Activated T-helper 2 cell treated with anti-CD3 and anti-CD28 coated beads, Interferon-gamma antibody, Interleukin-2, Interleukin-4, amounts not matched to agents 10 μg/mL and 5 μg/mL and 100 μg/mL, durations not matched to agents 14 hours and 24 hours and 36 hours (primary cell): ENCODE data around the gene PDZD7. TPM values are rescaled to one million over a fixed set of nuclear protein-coding genes. Genes with fewer than 3 reads are reported as not detected.

Experiments
- DNase-seq: peaks from one replicate; pipeline ENCODE4 v3.0.0; 2021; ENCODE audit warnings: low spot score
- H3K27ac Mint-ChIP-seq: one replicate; pipeline ENCODE4 v1.8.0; 2021; ENCODE audit warnings: mixed read lengths
- H3K27me3 Mint-ChIP-seq: one replicate; pipeline ENCODE4 v1.8.0; 2021; ENCODE audit warnings: low read depth, mixed read lengths
- H3K36me3 Mint-ChIP-seq: one replicate; pipeline ENCODE4 v1.8.0; 2021; ENCODE audit warnings: low read depth, mixed read lengths
- H3K4me1 Mint-ChIP-seq: one replicate; pipeline ENCODE4 v1.8.0; 2021; ENCODE audit warnings: low read depth, mixed read lengths
- H3K4me3 Mint-ChIP-seq: one replicate; pipeline ENCODE4 v1.8.0; 2021; ENCODE audit warnings: low read depth, mild to moderate bottlenecking, moderate library complexity, mixed read lengths
- H3K9me3 Mint-ChIP-seq: one replicate; pipeline ENCODE4 v1.8.0; 2021; ENCODE audit warnings: mixed read lengths
- intact Hi-C: fragments of 100-400 bp; cut with micrococcal nuclease; formaldehyde crosslinking; loops from one replicate; pipeline ENCODE4 v1.15.1; 2023
- total RNA-seq: library from RNA; stranded (reverse); gene quantifications from 2 replicates; pipeline ENCODE4 v1.2.3, GENCODE V29; 2022

The PDZD7 gene
- total RNA-seq, 1 donor from 2014 or later = 0.64 TPM

- H3K27me3 Mint-ChIP-seq = no peaks in the 10 kb centered on the region
- H3K4me3 Mint-ChIP-seq = peak overlapping the region; percentile 60
- H3K27ac Mint-ChIP-seq = no peak overlapping the region
- no peak for DNase-seq
- peaks cover 2% of the 10 kb centered on the region for H3K4me1 Mint-ChIP-seq
- peaks cover 2% of the 10 kb centered on the region for H3K36me3 Mint-ChIP-seq
- intact Hi-C loops = loop anchor here (5.0 kb wide), 1 partner anchor 44 kb away; no protein-coding TSS in a partner anchor
- no peaks in the 10 kb centered on the region for H3K9me3 Mint-ChIP-seq
Measured at GRCh38 chr10:100968062-100968736, 62.7 kb downstream of the PDZD7 start.

GRCh38 chr10:100967332-100967731, 63.6 kb downstream of the PDZD7 start:
- Mint-ChIP-seq H3K27me3 (no peaks in the 10 kb centered on the region), H3K4me3 (no peak overlapping the region), H3K9me3 (no peaks in the 10 kb centered on the region), H3K27ac (no peak overlapping the region), H3K36me3 (peaks cover 11% of the 10 kb centered on the region), H3K4me1 (peaks cover 2% of the 10 kb centered on the region)
- no peak for DNase-seq
- intact Hi-C loops = loop anchor here (5.0 kb wide), 1 partner anchor 45 kb away; no protein-coding TSS in a partner anchor

GRCh38 chr10:100966887-100967286, 64.0 kb downstream of the PDZD7 start:
- H3K9me3 Mint-ChIP-seq = no peaks in the 10 kb centered on the region
- H3K27ac Mint-ChIP-seq = no peak overlapping the region
- H3K4me3 Mint-ChIP-seq = no peak overlapping the region
- peaks cover 2% of the 10 kb centered on the region for H3K4me1 Mint-ChIP-seq
- no peak for DNase-seq
- peaks cover 12% of the 10 kb centered on the region for H3K36me3 Mint-ChIP-seq
- intact Hi-C loops = loop anchor here (5.0 kb wide), 1 partner anchor 45 kb away; no protein-coding TSS in a partner anchor
- H3K27me3 Mint-ChIP-seq = no peaks in the 10 kb centered on the region

GRCh38 chr10:100965820-100966219, 65.1 kb downstream of the PDZD7 start:
- Mint-ChIP-seq H3K27ac (no peak overlapping the region), H3K4me3 (no peak overlapping the region), H3K36me3 (peaks cover 15% of the 10 kb centered on the region), H3K9me3 (no peaks in the 10 kb centered on the region), H3K27me3 (no peaks in the 10 kb centered on the region), H3K4me1 (peaks cover 2% of the 10 kb centered on the region)
- intact Hi-C loops = loop anchor here (5.0 kb wide), 1 partner anchor 46 kb away; no protein-coding TSS in a partner anchor
- DNase-seq = no peak

GRCh38 chr10:100963826-100964225, 67.1 kb downstream of the PDZD7 start:
- H3K9me3 Mint-ChIP-seq = no peaks in the 10 kb centered on the region
- H3K27ac Mint-ChIP-seq = no peak overlapping the region
- H3K27me3 Mint-ChIP-seq = no peaks in the 10 kb centered on the region
- no peaks in the 10 kb centered on the region for H3K4me1 Mint-ChIP-seq
- DNase-seq = no peak
- intact Hi-C loops = no loop called here
- H3K36me3 Mint-ChIP-seq = peaks cover 30% of the 10 kb centered on the region
- no peak overlapping the region for H3K4me3 Mint-ChIP-seq

GRCh38 chr10:100962351-100963080, 68.4 kb downstream of the PDZD7 start:
- H3K27ac Mint-ChIP-seq = no peak overlapping the region
- intact Hi-C loops = no loop called here
- DNase-seq = no peak
- peaks cover 36% of the 10 kb centered on the region for H3K36me3 Mint-ChIP-seq
- H3K27me3 Mint-ChIP-seq = no peaks in the 10 kb centered on the region
- H3K4me3 Mint-ChIP-seq = no peak overlapping the region
- H3K4me1 Mint-ChIP-seq = no peaks in the 10 kb centered on the region
- no peaks in the 10 kb centered on the region for H3K9me3 Mint-ChIP-seq

GRCh38 chr10:100960251-100960650, 70.7 kb downstream of the PDZD7 start:
- H3K4me3 Mint-ChIP-seq = no peak overlapping the region
- intact Hi-C loops = no loop called here

More at GRCh38 chr10:100960251-100960650, 70.7 kb downstream of the PDZD7 start:
- Mint-ChIP-seq H3K36me3 (peaks cover 45% of the 10 kb centered on the region), H3K4me1 (peaks cover 7% of the 10 kb centered on the region), H3K27me3 (no peaks in the 10 kb centered on the region), H3K9me3 (no peaks in the 10 kb centered on the region), H3K27ac (no peak overlapping the region)
- DNase-seq = no peak

Other genes with a start within 250 kb of the PDZD7 start
- 32.2 and 34.0 TPM in 2 replicates for gene SLF2, start 118.2 kb downstream of the PDZD7 start, total RNA-seq
- gene SEMA4G, start 61.6 kb downstream of the PDZD7 start, total RNA-seq = 1.3 and 1.6 TPM in 2 replicates
- gene MRPL43, start 43.6 kb downstream of the PDZD7 start, total RNA-seq = 62.7 TPM in 2 replicates
- gene TWNK, start 43.6 kb downstream of the PDZD7 start, total RNA-seq = 25.9 and 27.2 TPM in 2 replicates
- 19.2 and 22.2 TPM in 2 replicates for gene LZTS2, start 31.3 kb downstream of the PDZD7 start, total RNA-seq
- gene SFXN3, start 105 bp upstream of the PDZD7 start, total RNA-seq = 41.3 and 44.3 TPM in 2 replicates
- 0.55 and 0.67 TPM in 2 replicates for gene KAZALD1, start 30.9 kb upstream of the PDZD7 start, total RNA-seq
- gene TLX1, start 100.2 kb upstream of the PDZD7 start, total RNA-seq = not detected in 2 replicates
- not detected in 2 replicates for gene LBX1, start 198.3 kb upstream of the PDZD7 start, total RNA-seq